ENCODE measurements around the gene KCNQ1OT1.

- TF ChIP-seq, protein P1, sequence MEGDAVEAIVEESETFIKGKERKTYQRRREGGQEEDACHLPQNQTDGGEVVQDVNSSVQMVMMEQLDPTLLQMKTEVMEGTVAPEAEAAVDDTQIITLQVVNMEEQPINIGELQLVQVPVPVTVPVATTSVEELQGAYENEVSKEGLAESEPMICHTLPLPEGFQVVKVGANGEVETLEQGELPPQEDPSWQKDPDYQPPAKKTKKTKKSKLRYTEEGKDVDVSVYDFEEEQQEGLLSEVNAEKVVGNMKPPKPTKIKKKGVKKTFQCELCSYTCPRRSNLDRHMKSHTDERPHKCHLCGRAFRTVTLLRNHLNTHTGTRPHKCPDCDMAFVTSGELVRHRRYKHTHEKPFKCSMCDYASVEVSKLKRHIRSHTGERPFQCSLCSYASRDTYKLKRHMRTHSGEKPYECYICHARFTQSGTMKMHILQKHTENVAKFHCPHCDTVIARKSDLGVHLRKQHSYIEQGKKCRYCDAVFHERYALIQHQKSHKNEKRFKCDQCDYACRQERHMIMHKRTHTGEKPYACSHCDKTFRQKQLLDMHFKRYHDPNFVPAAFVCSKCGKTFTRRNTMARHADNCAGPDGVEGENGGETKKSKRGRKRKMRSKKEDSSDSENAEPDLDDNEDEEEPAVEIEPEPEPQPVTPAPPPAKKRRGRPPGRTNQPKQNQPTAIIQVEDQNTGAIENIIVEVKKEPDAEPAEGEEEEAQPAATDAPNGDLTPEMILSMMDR (IDR thresholded peaks at IDR 0.05): no peak
- TF ChIP-seq EP300 (IDR thresholded peaks at IDR 0.05) (no peak), POLR2A (IDR thresholded peaks at IDR 0.05) (no peak), POLR2AphosphoS5 (IDR thresholded peaks at IDR 0.05) (no peak)
Observed at GRCh38 chr11:2709429-2709828, 9.6 kb upstream of the KCNQ1OT1 start.
